Fibroblast of villous mesenchyme (primary cell): Measurements from ENCODE around the gene AUTS2. TPM values are rescaled to one million over a fixed set of nuclear protein-coding genes. Genes with fewer than 3 reads are reported as not detected.

Source experiments
- DNase-seq: peaks from one replicate; pipeline ENCODE4 v3.0.0-alpha.2; 2010; ENCODE audit warnings: low read depth
- H3K4me3 ChIP-seq: 2 replicates; pipeline ENCODE4 v1.5.1; 2011; ENCODE audit warnings: low read depth, mild to moderate bottlenecking, low read length
- CTCF ChIP-seq: IDR thresholded peaks from 2 replicates; pipeline ENCODE4 v1.5.1; 2012; ENCODE audit warnings: low read depth, mild to moderate bottlenecking, low read length; ENCODE audit not compliant: insufficient read depth
- total RNA-seq: library from RNA; depleted of rRNA; stranded (reverse); fragments of >200 nt; gene quantifications from 2 replicates; pipeline ENCODE4 v1.2.3, GENCODE V29; 2012

Gene AUTS2
- total RNA-seq, 1 donor, result 3.9 TPM

GRCh38 chr7:70334871-70335270 lies 736.6 kb downstream of the AUTS2 start:
- no peak for DNase-seq
- no peak overlapping the region for H3K4me3 ChIP-seq
- TF ChIP-seq CTCF, result no peak

- TF ChIP-seq CTCF, result no peak
- DNase-seq, result no peak
- no peak overlapping the region for H3K4me3 ChIP-seq
These were observed 738.3 kb downstream of the AUTS2 start for GRCh38 chr7:70336536-70336935.

- no peak for DNase-seq
- no peak overlapping the region for H3K4me3 ChIP-seq
- no peak for TF ChIP-seq CTCF
These were observed 739.7 kb downstream of the AUTS2 start for GRCh38 chr7:70338015-70338414.

- no peak overlapping the region for H3K4me3 ChIP-seq
- DNase-seq, result no peak
- no peak for TF ChIP-seq CTCF
These were observed 742.0 kb downstream of the AUTS2 start for GRCh38 chr7:70340236-70340635.

- no peak for DNase-seq
- no peak for TF ChIP-seq CTCF
These were observed 743.2 kb downstream of the AUTS2 start for GRCh38 chr7:70341446-70341845.

GRCh38 chr7:70343519-70343918 lies 745.2 kb downstream of the AUTS2 start:
- no peak for TF ChIP-seq CTCF
- DNase-seq, result no peak
- H3K4me3 ChIP-seq, result no peak overlapping the region

More at GRCh38 chr7:70341446-70341845, 743.2 kb downstream of the AUTS2 start:
- H3K4me3 ChIP-seq, result no peak overlapping the region

- no peak for DNase-seq
- H3K4me3 ChIP-seq, result no peak overlapping the region
- TF ChIP-seq CTCF, result no peak
These were observed 746.5 kb downstream of the AUTS2 start for GRCh38 chr7:70344726-70345125.
